Measurements from ENCODE around the gene LTA4H. TPM values are rescaled to one million over a fixed set of nuclear protein-coding genes. Genes with fewer than 3 reads are reported as not detected.
A peak's percentile ranks its signal among the peaks of the same experiment; 100 is the strongest.

The LTA4H gene
- total RNA-seq, 1 donor from 2014 or later = 64.5 TPM

GRCh38 chr12:96057986-96058553, 22.7 kb upstream of the LTA4H start:
- DNase-seq = no peak

- no peak for DNase-seq
Observed at GRCh38 chr12:96056646-96057455, 21.5 kb upstream of the LTA4H start.

DNA sequence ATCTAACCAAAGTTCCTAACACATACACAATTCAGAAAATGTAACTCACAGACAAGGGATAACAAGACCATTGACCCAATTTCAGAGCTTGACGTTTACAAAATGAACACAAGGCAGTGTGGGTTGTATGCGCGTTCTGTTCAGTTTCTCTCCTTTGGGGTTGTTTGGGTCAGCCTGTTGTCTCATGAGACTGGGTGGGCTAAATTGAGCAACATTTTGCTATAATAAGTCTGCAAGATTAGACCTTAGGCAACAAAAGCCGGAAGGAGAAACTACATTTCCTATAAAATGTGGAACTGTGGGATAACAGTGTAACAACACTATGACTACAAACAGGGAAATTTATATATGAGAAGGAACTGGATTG, 18.8 kb upstream of the LTA4H start:
- no peak for DNase-seq

DNA sequence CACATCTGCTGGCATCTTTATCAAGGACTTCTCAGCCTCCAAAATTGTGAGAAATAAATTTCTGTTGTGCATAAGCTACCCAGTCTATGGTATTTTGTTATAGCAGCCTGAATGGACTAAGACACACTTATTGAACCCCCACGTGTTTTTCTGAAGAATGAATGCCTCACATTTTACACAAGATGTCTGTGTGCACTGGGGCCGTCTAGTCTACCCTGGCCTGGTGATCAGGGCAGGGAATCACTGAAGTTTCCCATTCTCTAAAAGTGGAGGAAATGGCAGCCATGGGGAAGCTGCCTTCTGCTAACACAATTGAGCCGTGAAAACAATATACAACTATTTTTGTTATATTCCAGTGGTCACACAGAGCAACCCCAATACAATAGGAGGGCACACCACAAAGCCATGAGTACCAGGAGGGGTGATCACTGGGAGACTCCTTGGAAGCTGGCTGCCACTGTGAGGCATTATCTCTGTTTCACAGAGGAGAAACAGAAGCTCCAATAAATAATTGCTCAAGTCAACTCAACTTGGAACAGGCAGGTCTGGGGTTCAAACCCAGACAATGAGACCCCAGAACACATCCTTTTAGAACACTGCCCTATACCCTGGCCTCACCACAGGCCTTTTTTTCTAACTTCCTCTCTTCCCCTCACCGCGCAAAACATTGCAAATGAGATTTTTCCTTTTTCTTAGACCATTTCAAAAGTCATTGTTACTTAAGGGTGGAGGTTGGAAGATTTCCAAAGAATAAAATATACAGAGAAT, 18.3 kb upstream of the LTA4H start:
- DNase-seq = no peak

GRCh38 chr12:96051756-96052485, 16.5 kb upstream of the LTA4H start:
- no peak for DNase-seq

GRCh38 chr12:96050139-96050538, 14.8 kb upstream of the LTA4H start:
- no peak for DNase-seq

DNA sequence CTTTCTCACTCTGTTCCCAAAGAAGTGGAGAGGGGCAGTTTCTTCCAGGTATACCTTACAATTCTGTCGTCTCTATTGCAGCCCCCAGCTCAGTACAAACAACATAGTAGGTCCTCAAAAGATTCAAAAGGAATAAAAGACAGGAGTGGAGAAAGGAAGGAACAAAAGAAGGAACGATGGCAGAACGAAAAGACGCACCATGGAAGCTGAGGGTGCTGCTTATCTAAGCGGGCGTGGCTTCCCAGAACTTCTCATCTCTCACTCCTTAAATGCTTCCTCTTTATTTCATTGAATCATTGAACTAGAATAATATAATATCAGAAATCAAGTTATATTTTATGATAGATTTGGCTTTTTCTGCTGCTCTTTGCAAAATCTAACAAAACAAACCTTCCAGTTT, 13.7 kb upstream of the LTA4H start:
- no peak for DNase-seq

GRCh38 chr12:96048393-96048969, 13.1 kb upstream of the LTA4H start:
- DNase-seq = no peak

DNA sequence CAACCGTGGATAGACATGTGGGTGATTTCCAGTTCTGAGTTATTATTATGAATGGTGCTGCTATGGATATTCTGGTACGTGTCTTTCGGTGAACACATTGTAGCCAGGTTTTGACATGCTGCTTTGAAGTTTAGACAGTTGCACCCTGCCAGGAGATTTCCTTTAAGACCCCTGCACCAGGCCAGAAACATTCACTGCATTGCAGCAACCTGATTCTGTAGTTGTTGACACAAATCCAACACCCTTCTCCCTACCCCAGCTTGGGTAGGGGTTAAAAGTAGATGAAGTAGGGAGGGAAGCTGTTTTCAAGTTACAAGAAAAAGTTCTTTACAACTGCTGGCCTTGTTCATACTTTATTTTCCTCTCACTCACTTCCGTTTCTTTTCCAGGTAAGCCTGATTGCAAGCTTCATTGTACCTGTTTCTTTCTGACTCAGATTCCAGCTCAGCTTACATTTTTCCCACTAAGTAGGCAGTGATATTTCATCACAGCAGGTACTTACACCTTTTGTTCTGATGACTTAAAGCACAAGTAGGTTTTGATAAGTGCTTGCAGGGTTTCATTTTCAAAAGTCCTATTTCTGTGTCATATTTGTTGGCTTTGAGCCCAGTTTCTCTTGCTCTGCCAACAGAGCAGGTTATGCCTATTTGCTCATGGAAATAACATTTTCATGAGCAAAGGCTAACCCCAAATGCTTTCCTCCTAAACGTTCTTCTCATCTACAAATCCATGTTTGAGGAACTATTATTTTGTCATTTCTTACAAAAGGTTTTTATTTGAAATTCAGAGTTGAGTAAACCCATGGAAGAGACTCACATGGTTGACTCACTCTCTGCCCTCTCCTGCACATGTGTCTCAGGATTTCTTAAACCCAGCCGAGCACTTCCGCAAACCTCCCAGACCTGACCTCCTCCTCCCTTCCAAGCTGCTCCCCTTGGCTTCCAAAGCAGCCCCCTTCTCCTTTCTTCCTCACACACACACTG, 12.1 kb upstream of the LTA4H start:
- peak; percentile 77 for DNase-seq

DNA sequence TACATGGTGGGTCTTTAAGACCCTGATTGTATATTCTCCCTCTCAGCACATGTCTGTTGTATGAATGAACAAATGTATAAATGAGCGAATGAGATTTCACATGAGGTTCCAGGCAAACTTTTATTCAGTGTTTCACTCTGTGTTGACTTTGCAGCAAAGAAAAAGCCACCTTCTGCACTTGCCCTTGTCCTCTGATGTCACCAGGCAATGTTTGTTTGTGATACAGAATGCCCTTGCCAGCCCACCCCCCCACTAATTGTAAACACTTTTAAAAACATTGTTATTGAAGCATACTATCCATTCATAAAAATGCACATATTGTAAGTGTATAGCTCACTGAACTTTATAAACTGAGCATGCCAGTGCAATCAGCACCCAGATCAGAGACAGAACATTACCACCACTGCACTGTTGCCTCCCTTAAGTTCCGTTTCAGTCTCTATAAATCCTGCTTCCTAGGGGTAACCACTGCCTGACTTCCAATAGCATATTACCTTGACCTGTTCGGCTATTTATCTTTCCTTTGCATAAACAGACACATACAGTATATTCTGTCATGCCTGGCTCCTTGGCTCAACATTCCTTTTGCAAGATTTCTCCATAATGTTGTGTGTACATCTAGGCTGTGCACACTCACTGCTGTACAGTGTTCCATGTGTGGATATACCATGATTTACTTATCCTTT, 11.3 kb upstream of the LTA4H start:
- DNase-seq = no peak

DNA sequence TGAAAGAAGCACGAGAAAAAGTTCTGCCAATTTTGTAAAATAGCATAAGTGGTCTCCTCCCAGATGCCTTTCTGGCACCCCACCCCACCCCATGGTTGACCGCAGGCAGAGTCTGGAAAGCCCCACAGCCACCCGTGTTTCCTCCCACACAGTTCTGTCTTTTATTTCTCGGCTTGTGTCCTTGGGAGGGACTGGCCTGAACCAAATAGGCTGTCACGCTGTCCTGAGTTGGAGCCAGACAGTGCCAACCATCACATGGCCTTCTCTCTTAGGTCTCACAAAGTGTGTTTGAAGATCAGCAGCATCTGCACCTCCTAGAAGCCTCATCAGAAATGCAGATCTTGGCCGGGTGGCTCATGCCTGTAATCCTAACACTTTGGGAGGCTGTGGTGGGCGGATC, 10.2 kb upstream of the LTA4H start:
- no peak for DNase-seq

GRCh38 chr12:96044943-96045290, 9.5 kb upstream of the LTA4H start:
- DNase-seq = no peak

DNA sequence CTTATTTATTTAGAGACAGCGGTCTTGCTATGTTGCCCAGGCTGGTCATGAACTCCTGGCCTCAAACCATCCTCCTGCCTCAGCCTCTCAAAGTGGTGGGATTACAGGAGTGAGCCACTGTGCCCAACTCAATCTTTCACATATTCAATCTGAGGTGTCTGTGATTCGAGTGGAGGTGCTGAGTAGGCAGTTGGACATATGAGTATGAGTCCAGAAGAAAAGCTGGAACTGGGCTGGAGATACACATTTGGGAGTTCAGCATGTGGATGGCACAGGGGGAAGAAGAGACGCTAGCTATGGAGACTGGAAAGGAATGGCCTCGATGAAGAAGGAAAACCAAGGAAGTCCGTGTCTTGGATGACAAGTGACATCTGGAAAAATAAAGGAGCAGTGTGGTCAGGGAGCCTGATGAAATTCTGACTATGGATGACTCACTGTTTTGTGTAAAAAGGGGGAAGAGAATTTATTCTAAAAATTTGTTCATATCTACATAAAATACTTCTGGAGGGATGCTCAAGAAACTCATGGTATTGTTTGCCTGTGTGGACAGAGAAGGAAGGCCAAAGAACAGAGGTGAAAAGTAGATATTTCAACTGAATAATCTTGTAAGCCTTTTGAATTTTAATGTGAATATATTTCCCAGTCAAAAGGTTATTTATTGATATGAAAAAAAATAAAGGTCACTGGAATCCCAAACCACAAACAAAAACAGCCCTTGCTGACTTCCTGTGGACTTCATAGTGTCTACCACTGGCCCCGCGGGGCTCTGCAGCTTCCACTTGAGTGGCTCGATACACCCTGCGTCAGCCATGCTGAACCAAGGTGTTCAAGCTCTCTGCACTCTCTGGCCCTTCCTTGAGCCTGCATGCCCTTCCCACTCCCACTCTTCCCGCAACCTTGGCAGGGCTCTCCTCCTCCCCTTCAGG, 8.9 kb upstream of the LTA4H start:
- DNase-seq = no peak

GRCh38 chr12:96041181-96041580, 5.8 kb upstream of the LTA4H start:
- no peak for DNase-seq

DNA sequence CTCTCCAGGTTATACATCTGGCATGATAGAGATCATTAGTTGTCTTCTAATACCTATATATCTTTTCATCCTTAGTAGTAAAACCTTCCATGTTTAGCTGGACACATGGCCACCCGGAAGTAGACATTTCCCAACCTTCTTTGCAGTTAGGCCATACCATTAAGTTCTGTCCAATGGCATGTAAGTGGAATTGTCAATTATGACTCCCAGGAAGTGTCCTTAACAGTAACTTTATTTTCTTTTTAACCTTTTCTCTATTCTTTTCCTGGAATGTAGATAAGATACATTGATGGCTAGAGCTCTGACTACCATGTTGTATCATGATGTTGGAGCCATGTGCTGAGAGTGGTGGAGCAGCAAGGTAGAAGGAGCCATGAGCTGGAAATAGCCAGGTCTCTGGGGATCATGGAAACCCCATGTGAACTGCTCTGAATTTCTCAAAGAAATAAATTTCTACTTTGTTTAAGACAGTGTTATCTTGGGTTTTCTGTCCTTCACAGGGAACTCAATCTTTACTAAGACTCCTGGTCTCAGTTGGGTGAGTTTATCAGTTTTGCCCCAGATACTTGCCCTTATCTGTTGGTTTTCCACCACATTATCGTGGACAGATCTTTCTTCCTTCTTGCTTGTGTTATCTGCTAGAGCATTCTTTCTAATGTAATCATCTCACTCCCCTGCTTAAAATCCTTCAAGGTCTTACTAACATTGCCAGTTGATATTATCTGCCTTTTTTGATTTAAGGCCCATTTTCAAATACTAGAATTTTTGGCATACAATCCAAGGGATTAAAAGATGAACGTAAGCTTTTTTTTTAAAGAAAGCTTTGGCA, 5.1 kb upstream of the LTA4H start:
- no peak for DNase-seq

- no peak for DNase-seq
Observed at GRCh38 chr12:96039516-96039915, 4.1 kb upstream of the LTA4H start.

DNA sequence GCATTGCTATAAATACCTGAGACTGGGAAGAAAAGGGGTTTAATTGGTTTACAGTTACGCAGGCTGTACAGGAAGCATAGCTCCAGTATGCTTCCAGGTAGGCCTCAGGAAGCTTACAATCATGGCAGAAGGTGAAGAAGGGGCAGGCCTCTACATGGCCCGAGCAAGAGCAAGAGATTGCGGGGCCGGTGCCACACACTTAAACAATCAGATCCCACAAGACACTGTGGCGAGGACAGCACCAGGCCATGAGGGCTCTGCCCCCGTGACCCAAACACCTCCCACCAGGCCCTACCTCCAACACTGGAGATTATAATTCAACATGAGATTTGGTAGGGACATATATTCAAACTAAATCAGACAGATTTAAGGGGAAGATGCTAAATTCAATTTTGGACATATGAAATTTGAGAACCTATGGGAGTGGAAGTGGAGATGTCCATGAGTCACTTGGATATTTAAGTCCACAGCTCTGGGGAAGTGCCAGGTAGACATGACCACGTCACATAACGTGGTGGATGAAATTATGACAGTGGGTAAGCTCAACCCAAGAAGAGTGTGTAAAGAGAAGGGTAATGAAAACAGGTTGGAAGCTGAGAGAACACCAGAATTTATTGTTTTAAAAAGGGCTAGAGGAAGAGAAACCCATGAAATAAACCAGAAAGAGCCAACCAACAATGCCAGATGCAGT, 1.5 kb upstream of the LTA4H start:
- DNase-seq = no peak
